BJ (cell line): ENCODE measurements around the gene PCIF1. TPM values are rescaled to one million over a fixed set of nuclear protein-coding genes. Genes with fewer than 3 reads are reported as not detected.

Experiments used
- CTCF ChIA-PET: fragments of 350-600 bp; formaldehyde crosslinking; extraction: SDS; loops from one replicate; lab custom pipeline; 2021; ENCODE audit warnings: antibody characterized with exemption, inconsistent platforms; lab: Yijun Ruan, JAX
- POLR2A ChIA-PET: fragments of 300-600 bp; sonication (Branson Sonifier 250); formaldehyde crosslinking; extraction: SDS; loops from one replicate; lab custom pipeline; 2021; ENCODE audit warnings: antibody characterized with exemption; lab: Charles Lee
- DNase-seq: peaks from one replicate; pipeline ENCODE4 v3.0.0-alpha.2; 2011; ENCODE audit warnings: low read depth
- H3K27me3 ChIP-seq: 2 replicates; pipeline ENCODE4 v1.6.0; 2011; ENCODE audit warnings: low read length; ENCODE audit not compliant: control insufficient read depth, insufficient read depth
- H3K36me3 ChIP-seq: 2 replicates; pipeline ENCODE4 v1.5.1; 2011; ENCODE audit warnings: low read length; ENCODE audit not compliant: control insufficient read depth, insufficient read depth
- H3K4me3 ChIP-seq: 2 replicates; pipeline ENCODE4 v1.5.1; 2011; ENCODE audit warnings: low read depth, mild to moderate bottlenecking, control low read depth, low read length
- CTCF ChIP-seq: IDR thresholded peaks from 2 replicates; pipeline ENCODE4 v1.5.1; 2011; ENCODE audit warnings: low read depth, mild to moderate bottlenecking, control low read depth, inconsistent platforms, low read length, moderate library complexity; ENCODE audit not compliant: insufficient read depth
- polyA plus RNA-seq: library from polyadenylated mRNA; depleted of rRNA; stranded (reverse); fragments of >200 nt; gene quantifications from 2 replicates; pipeline ENCODE4 v1.2.3, GENCODE V29; 2011

Gene PCIF1
- polyA plus RNA-seq, 1 experiment = 20.9 TPM

- no peak for DNase-seq
- TF ChIP-seq CTCF = no peak
- POLR2A ChIA-PET = interaction anchor here (0.6 kb wide), 1 partner anchor 95 kb away, joined by 3 read pairs; no protein-coding TSS in a partner anchor
- Histone ChIP-seq H3K4me3 (no peak overlapping the region), H3K36me3 (peaks cover 64% of the 10 kb centered on the region), H3K27me3 (no peaks in the 10 kb centered on the region)
- CTCF ChIA-PET = interaction anchor here (0.7 to 6.2 kb wide), 8 partner anchors 8 to 163 kb away, joined by 3 to 48 read pairs (median 5); no protein-coding TSS in a partner anchor
These were observed 27.7 kb downstream of the PCIF1 start for GRCh38 chr20:45962031-45962755.

GRCh38 chr20:45963059-45964005 is 28.8 kb downstream of the PCIF1 start:
- ChIA-PET CTCF (interaction anchor here (0.6 to 6.2 kb wide), 11 partner anchors 6 to 189 kb away, joined by 3 to 48 read pairs (median 3); partner anchors contain the start of genes DNTTIP1 and WFDC3), POLR2A (no interaction called here)
- TF ChIP-seq CTCF = peak; percentile 36
- Histone ChIP-seq H3K4me3 (no peak overlapping the region), H3K27me3 (no peaks in the 10 kb centered on the region), H3K36me3 (peaks cover 68% of the 10 kb centered on the region)
- DNase-seq = no peak

GRCh38 chr20:45964006-45964400 is 29.5 kb downstream of the PCIF1 start:
- Histone ChIP-seq H3K27me3 (no peaks in the 10 kb centered on the region), H3K36me3 (peaks cover 66% of the 10 kb centered on the region), H3K4me3 (no peak overlapping the region)
- TF ChIP-seq CTCF = no peak
- ChIA-PET POLR2A (no interaction called here), CTCF (interaction anchor here (1.2 to 5.1 kb wide), 6 partner anchors 21 to 190 kb away, joined by 3 to 26 read pairs (median 4); partner anchors contain the start of genes CTSA, DNTTIP1, NEURL2 and WFDC3)
- DNase-seq = no peak

GRCh38 chr20:45965169-45966002 is 30.9 kb downstream of the PCIF1 start:
- POLR2A ChIA-PET = interaction anchor here (0.8 kb wide), 1 partner anchor 35 kb away, joined by 19 read pairs; no protein-coding TSS in a partner anchor
- Histone ChIP-seq H3K27me3 (no peaks in the 10 kb centered on the region), H3K36me3 (peaks cover 53% of the 10 kb centered on the region), H3K4me3 (no peak overlapping the region)
- CTCF ChIA-PET = interaction anchor here (1.1 to 5.1 kb wide), 3 partner anchors 29 to 167 kb away, joined by 3 to 26 read pairs (median 7); partner anchors contain the start of genes CTSA and NEURL2
- TF ChIP-seq CTCF = no peak
- no peak for DNase-seq
